Lung (tissue), 12 donors: ENCODE results near the gene TNFRSF11A. TPM values are rescaled to one million over a fixed set of nuclear protein-coding genes. Genes with fewer than 3 reads are reported as not detected.

Experiments used
- ATAC-seq: fragments of 200-7000 bp; cut with Tn5 transposase; one replicate; pipeline ENCODE4 v1.9.1; 2020; ENCODE audit warnings: moderate number of reproducible peaks; ENCODE audit not compliant: insufficient read depth, low FRiP score
- DNase-seq, 3 donors: peaks; one replicate each; pipeline ENCODE4 v3.0.0-alpha.2; 2013 to 2017
- H3K27ac ChIP-seq, 2 donors: one replicate each; pipeline ENCODE4 v1.5.1; 2013; ENCODE audit warnings: mild to moderate bottlenecking in 2 of 2, moderate library complexity in 2 of 2, control low read depth in 1 of 2, inconsistent platforms in 1 of 2, low read depth in 1 of 2, low read length in 1 of 2
- H3K27me3 ChIP-seq, 3 donors: one replicate each; pipeline ENCODE4 v1.5.1; 2013; ENCODE audit warnings: low read length in 2 of 3; ENCODE audit not compliant: control insufficient read depth in 3 of 3, insufficient read depth in 3 of 3
- H3K36me3 ChIP-seq, 4 donors: one replicate each; pipeline ENCODE4 v1.5.1; 2013; ENCODE audit warnings: low read length in 4 of 4, mild to moderate bottlenecking in 1 of 4, moderate library complexity in 1 of 4; ENCODE audit not compliant: control insufficient read depth in 4 of 4, insufficient read depth in 4 of 4
- H3K4me1 ChIP-seq, 5 donors: one replicate each; pipeline ENCODE4 v1.5.1; 2013; ENCODE audit warnings: low read length in 5 of 5, mild to moderate bottlenecking in 2 of 5, moderate library complexity in 1 of 5; ENCODE audit not compliant: control insufficient read depth in 5 of 5, insufficient read depth in 5 of 5
- H3K4me3 ChIP-seq: one replicate; pipeline ENCODE4 v1.5.1; 2013; ENCODE audit warnings: mild to moderate bottlenecking, control low read depth, moderate library complexity
- H3K9ac ChIP-seq, 2 donors: one replicate each; pipeline ENCODE4 v1.5.1; 2013; ENCODE audit warnings: low read length in 2 of 2, control low read depth in 1 of 2; ENCODE audit not compliant: insufficient read depth in 1 of 2
- H3K9me3 ChIP-seq, 4 donors: one replicate each; pipeline ENCODE4 v1.5.1; 2013; ENCODE audit warnings: low read length in 3 of 4, mild to moderate bottlenecking in 1 of 4, moderate library complexity in 1 of 4; ENCODE audit not compliant: control insufficient read depth in 4 of 4, insufficient read depth in 3 of 4
- CTCF ChIP-seq: IDR thresholded peaks from 2 replicates; pipeline ENCODE4 v1.5.1; 2012; ENCODE audit warnings: mild to moderate bottlenecking; ENCODE audit errors: control extremely low read depth, extremely low read depth
- WGBS, 2 donors: extraction: QIAGEN DNeasy Blood & Tissue Kit; methylation state at CpG; one replicate each; pipeline ENCODE4 v1.1.7; 2013; 5-methylcytosine and 5-hydroxymethylcytosine counted together
- polyA plus RNA-seq, 2 donors: library from polyadenylated mRNA; stranded (reverse); fragments of 200-250 nt; gene quantifications; one replicate each; pipeline ENCODE4 v1.2.1, GENCODE V29; 2013
- total RNA-seq, 2 donors: library from RNA; depleted of rRNA in 1 of 2; stranded (reverse); fragments of >200 nt in 1 of 2; gene quantifications; one replicate each; pipeline ENCODE4 v1.2.1, GENCODE V29; 2014 to 2021
- donor health status: control.
- donor health status: control.
- donor health status: Bipolar disorder and iron deficiency.
- donor health status: healthy.
- donor health status: DM: yes; HTN: yes; CAD: no.

The TNFRSF11A gene
- total and polyA plus RNA-seq, 4 donors: 1.0 to 7.8 (median 2.8) TPM

DNA sequence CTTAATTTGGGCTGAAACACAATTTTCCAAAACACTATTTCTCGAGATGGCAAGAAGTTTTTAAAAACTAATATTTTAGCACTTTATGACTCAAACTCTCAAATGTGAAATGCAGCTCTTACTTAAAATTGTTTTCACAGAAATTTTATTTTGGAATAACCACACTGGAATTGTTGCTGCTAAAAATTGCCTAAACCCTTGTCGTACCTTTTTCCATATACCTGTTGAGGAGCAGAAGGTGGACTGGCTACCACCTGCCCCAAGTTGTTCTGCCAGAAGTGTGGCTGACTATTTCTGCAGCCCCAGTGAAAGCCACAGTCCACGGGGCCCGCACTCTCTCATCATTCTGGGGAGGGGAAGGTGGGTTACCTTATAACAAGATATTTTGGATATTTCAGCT, 23.4 kb downstream of the TNFRSF11A start:
- 90 to 92% methylated on average over 4 of the region's 4 CpGs for WGBS, 2 donors
- Histone ChIP-seq H3K9ac (no peak overlapping the region), H3K4me1 (peaks cover 0 to 2% (median 0%) of the 10 kb centered on the region in 5 donors), H3K4me3 (no peak overlapping the region), H3K36me3 (no peaks in the 10 kb centered on the region), H3K9me3 (peaks cover 0 to 1% (median 0%) of the 10 kb centered on the region in 4 donors), H3K27ac (no peak overlapping the region), H3K27me3 (no peaks in the 10 kb centered on the region)
- TF ChIP-seq CTCF: no peak
- DNase-seq: no peak
- no peak for ATAC-seq

GRCh38 chr18:62353170-62353569, 28.1 kb downstream of the TNFRSF11A start:
- peaks cover 0 to 3% (median 0%) of the 10 kb centered on the region in 4 donors for H3K9me3 ChIP-seq
- peaks cover 0 to 2% (median 0%) of the 10 kb centered on the region in 4 donors for H3K36me3 ChIP-seq
- no peaks in the 10 kb centered on the region for H3K4me1 ChIP-seq
- H3K27me3 ChIP-seq: no peaks in the 10 kb centered on the region
- no peak for ATAC-seq
- H3K9ac ChIP-seq: no peak overlapping the region
- no peak for TF ChIP-seq CTCF
- H3K27ac ChIP-seq: no peak overlapping the region
- 57 to 76% methylated on average over 7 of the region's 7 CpGs for WGBS, 2 donors
- no peak for DNase-seq
- no peak overlapping the region for H3K4me3 ChIP-seq

DNA sequence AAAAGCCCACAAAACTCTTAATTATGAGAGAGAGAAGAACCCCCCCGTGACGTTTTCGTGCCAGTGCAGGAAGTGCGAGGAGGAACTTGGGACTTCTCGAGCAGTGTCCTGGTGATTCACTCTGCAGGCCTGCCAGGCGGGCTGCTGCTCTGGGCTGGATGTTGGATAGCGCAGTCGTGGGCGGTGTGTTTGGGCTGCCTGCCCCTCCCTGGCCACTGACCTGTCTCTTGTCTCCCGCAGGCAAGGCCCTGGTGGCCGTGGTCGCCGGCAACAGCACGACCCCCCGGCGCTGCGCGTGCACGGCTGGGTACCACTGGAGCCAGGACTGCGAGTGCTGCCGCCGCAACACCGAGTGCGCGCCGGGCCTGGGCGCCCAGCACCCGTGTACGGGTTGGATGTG, 29.0 kb downstream of the TNFRSF11A start:
- Histone ChIP-seq H3K4me3 (no peak overlapping the region), H3K27me3 (no peaks in the 10 kb centered on the region), H3K9ac (no peak overlapping the region), H3K36me3 (peaks cover 0 to 2% (median 0%) of the 10 kb centered on the region in 4 donors), H3K27ac (no peak overlapping the region), H3K4me1 (no peaks in the 10 kb centered on the region), H3K9me3 (peaks cover 0 to 3% (median 0%) of the 10 kb centered on the region in 4 donors)
- WGBS, 2 donors: 85 to 90% methylated on average over 29 of the region's 29 CpGs
- no peak for TF ChIP-seq CTCF
- ATAC-seq (no peak), DNase-seq (no peak)

DNA sequence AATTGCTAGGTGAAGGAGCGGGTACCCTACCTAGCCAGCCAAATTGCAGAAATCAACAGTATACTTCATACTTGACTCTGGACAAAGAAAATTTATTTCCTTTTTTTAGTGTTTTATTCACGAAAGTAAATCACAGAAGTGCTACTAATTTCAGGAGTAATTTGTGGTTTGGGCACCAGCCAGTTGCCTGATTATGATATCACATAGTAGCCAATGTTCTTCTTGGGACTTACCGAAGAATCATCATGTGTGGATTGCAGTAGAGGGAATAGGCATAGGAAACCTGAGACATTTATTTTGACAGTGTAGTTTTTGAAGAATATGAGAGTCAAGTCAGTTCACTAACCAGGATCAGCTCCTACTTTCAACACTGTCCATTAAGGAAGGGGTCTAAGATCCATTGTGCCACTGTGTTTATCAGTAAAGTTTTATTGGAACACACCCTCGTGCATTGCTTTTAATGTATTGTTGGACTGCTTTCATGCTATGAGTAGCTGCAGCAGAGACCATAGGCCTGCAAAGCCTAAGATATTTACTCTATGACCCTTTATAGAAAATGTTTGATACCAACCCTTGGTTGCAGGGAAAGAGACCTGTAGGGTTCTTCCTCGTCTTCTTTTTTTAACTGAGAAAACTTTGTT, 32.1 kb downstream of the TNFRSF11A start:
- DNase-seq: no peak
- H3K9me3 ChIP-seq: peaks cover 0 to 3% (median 0%) of the 10 kb centered on the region in 4 donors
- H3K4me1 ChIP-seq: no peaks in the 10 kb centered on the region
- 76 to 80% methylated on average over 5 of the region's 5 CpGs for WGBS, 2 donors
- H3K36me3 ChIP-seq: peaks cover 0 to 2% (median 0%) of the 10 kb centered on the region in 4 donors
- TF ChIP-seq CTCF: no peak
- no peak overlapping the region for H3K4me3 ChIP-seq
- no peak overlapping the region for H3K27ac ChIP-seq
- H3K27me3 ChIP-seq: no peaks in the 10 kb centered on the region
- no peak for ATAC-seq
- no peak overlapping the region for H3K9ac ChIP-seq
